ENCODE data around the gene PLCB1.

Gene PLCB1

DNA sequence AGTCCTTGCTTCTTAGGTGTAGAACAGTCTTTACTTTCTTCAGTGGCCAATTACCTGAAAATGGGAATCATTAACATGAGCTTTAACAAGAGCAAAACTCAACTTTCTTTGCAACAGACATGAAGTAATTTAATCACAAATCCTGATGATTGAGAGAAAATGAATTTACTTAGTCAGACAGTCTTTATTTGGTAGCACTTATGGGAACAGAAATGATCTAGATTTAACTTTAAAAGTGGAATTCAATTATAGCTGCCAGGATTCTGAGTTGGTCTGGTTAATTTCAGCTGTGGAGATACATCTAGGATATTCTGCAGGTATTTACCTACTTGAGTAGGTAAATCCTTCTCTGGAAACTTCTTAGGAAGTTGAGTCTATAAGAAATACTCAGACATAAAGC is 492.6 kb downstream of the PLCB1 start:
- H3K36me3 ChIP-seq (ENCODE audit: insufficient read depth, low read length) = no peaks in the 10 kb centered on the region
- no peaks in the 10 kb centered on the region for H3F3A ChIP-seq (ENCODE audit: insufficient read depth, low read length)
- no peaks in the 10 kb centered on the region for H3K9me2 ChIP-seq (ENCODE audit: low read depth, low read length)
- no peak overlapping the region for H3K9ac ChIP-seq (ENCODE audit: low read length)
- H3K4me3 ChIP-seq (ENCODE audit: low read depth, low read length, poor library complexity, severe bottlenecking) = no peak overlapping the region
- no peak overlapping the region for H3K4me2 ChIP-seq (ENCODE audit: low read length)
- H3K9me3 ChIP-seq (ENCODE audit: low read length) = no peaks in the 10 kb centered on the region
- TF ChIP-seq EZH2 (IDR thresholded peaks at IDR 0.05; ENCODE audit: borderline replicate concordance, low read length) = no peak
- TF ChIP-seq, protein P1, sequence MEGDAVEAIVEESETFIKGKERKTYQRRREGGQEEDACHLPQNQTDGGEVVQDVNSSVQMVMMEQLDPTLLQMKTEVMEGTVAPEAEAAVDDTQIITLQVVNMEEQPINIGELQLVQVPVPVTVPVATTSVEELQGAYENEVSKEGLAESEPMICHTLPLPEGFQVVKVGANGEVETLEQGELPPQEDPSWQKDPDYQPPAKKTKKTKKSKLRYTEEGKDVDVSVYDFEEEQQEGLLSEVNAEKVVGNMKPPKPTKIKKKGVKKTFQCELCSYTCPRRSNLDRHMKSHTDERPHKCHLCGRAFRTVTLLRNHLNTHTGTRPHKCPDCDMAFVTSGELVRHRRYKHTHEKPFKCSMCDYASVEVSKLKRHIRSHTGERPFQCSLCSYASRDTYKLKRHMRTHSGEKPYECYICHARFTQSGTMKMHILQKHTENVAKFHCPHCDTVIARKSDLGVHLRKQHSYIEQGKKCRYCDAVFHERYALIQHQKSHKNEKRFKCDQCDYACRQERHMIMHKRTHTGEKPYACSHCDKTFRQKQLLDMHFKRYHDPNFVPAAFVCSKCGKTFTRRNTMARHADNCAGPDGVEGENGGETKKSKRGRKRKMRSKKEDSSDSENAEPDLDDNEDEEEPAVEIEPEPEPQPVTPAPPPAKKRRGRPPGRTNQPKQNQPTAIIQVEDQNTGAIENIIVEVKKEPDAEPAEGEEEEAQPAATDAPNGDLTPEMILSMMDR (IDR thresholded peaks at IDR 0.05; ENCODE audit: low read length) = no peak
- H3K27ac ChIP-seq (ENCODE audit: low read depth, low read length, poor library complexity, severe bottlenecking) = no peak overlapping the region
- no peaks in the 10 kb centered on the region for H3K79me2 ChIP-seq (ENCODE audit: insufficient read depth, low read length)
- no peaks in the 10 kb centered on the region for H3K27me3 ChIP-seq (ENCODE audit: insufficient read depth, low read length)
- no peak overlapping the region for H2AFZ ChIP-seq (ENCODE audit: low read length)
- H4K20me1 ChIP-seq (ENCODE audit: insufficient read depth, low read length) = no peaks in the 10 kb centered on the region
- peaks cover 6% of the 10 kb centered on the region for H3K4me1 ChIP-seq (ENCODE audit: insufficient read depth, low read length, severe bottlenecking)

DNA sequence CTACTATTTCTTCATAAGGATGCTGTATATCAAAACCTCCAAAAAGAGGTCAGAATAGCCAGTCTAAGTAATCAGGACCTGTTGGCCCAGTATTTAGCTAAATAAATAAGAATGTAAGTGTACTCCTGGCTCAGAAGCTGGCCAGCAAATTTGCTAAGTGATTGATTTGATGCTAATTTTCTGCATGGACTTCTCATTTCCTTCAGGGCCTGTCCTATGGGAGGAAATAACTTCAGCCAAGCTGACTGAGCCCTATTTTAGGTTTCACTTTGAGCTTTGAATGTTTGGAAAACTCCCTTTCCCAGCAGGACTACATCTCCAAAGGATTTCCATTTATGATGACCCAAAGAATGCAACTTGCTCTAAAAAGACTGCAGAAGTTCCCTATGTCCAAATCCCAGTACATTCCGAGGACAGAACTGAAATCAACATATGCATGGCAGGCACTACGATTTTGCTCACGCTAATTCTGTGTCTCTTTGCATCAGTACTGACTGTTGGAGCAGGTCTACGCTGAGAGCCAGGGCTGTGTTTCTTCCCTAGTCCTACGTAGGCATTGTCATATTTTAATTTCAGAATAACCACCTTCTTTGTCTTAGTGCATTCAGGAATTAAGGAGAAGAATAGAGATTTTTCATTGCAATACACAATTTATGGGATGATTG is 495.4 kb downstream of the PLCB1 start:
- H3K9me3 ChIP-seq (ENCODE audit: low read length) = no peaks in the 10 kb centered on the region
- H3K79me2 ChIP-seq (ENCODE audit: insufficient read depth, low read length) = no peaks in the 10 kb centered on the region
- peak overlapping the region; percentile 31 for H3K4me3 ChIP-seq (ENCODE audit: low read depth, low read length, poor library complexity, severe bottlenecking)
- TF ChIP-seq EZH2 (IDR thresholded peaks at IDR 0.05; ENCODE audit: borderline replicate concordance, low read length) = no peak
- TF ChIP-seq, protein P1 (IDR thresholded peaks at IDR 0.05; ENCODE audit: low read length) = no peak
- H2AFZ ChIP-seq (ENCODE audit: low read length) = no peak overlapping the region
- H3K36me3 ChIP-seq (ENCODE audit: insufficient read depth, low read length) = no peaks in the 10 kb centered on the region
- no peaks in the 10 kb centered on the region for H3K9me2 ChIP-seq (ENCODE audit: low read depth, low read length)
- peaks cover 6% of the 10 kb centered on the region for H3K4me1 ChIP-seq (ENCODE audit: insufficient read depth, low read length, severe bottlenecking)
- H3K27ac ChIP-seq (ENCODE audit: low read depth, low read length, poor library complexity, severe bottlenecking) = no peak overlapping the region
- H4K20me1 ChIP-seq (ENCODE audit: insufficient read depth, low read length) = no peaks in the 10 kb centered on the region
- no peak overlapping the region for H3K9ac ChIP-seq (ENCODE audit: low read length)
- no peaks in the 10 kb centered on the region for H3K27me3 ChIP-seq (ENCODE audit: insufficient read depth, low read length)
- H3K4me2 ChIP-seq (ENCODE audit: low read length) = peak overlapping the region; percentile 45
- H3F3A ChIP-seq (ENCODE audit: insufficient read depth, low read length) = no peaks in the 10 kb centered on the region

DNA sequence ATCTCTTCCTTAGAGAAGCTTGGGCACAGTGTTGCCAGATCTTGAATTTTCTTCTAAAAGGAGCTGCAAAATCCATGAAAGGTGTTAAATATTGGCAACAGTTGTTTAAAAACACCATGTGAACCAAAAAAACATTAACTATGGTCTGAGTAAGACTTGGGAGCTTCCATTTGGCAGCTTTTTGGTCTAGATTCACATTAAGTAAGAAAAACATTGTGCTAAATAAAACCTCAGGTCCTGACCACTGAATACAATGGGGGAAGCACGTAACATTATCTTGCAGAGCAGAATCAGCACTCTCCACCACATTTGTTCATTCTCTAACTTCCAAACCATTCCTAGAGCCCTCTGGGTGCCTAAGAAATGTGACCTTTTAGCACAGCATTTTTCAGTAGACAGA is 499.2 kb downstream of the PLCB1 start:
- H3K27me3 ChIP-seq (ENCODE audit: insufficient read depth, low read length) = no peaks in the 10 kb centered on the region
- no peak overlapping the region for H3K27ac ChIP-seq (ENCODE audit: low read depth, low read length, poor library complexity, severe bottlenecking)
- H3F3A ChIP-seq (ENCODE audit: insufficient read depth, low read length) = no peaks in the 10 kb centered on the region
- H4K20me1 ChIP-seq (ENCODE audit: insufficient read depth, low read length) = no peaks in the 10 kb centered on the region
- no peaks in the 10 kb centered on the region for H3K79me2 ChIP-seq (ENCODE audit: insufficient read depth, low read length)
- no peaks in the 10 kb centered on the region for H3K9me2 ChIP-seq (ENCODE audit: low read depth, low read length)
- TF ChIP-seq, protein P1 (IDR thresholded peaks at IDR 0.05; ENCODE audit: low read length) = no peak
- TF ChIP-seq EZH2 (IDR thresholded peaks at IDR 0.05; ENCODE audit: borderline replicate concordance, low read length) = no peak
- no peaks in the 10 kb centered on the region for H3K36me3 ChIP-seq (ENCODE audit: insufficient read depth, low read length)
- no peak overlapping the region for H3K9ac ChIP-seq (ENCODE audit: low read length)
- no peak overlapping the region for H3K4me2 ChIP-seq (ENCODE audit: low read length)
- peaks cover 6% of the 10 kb centered on the region for H3K4me1 ChIP-seq (ENCODE audit: insufficient read depth, low read length, severe bottlenecking)
- H3K4me3 ChIP-seq (ENCODE audit: low read depth, low read length, poor library complexity, severe bottlenecking) = no peak overlapping the region
- H2AFZ ChIP-seq (ENCODE audit: low read length) = no peak overlapping the region
- H3K9me3 ChIP-seq (ENCODE audit: low read length) = no peaks in the 10 kb centered on the region
